Lung (tissue), 12 donors: Measurements from ENCODE around the gene LDB2. TPM values are rescaled to one million over a fixed set of nuclear protein-coding genes. Genes with fewer than 3 reads are reported as not detected.

ENCODE experiments used
- ATAC-seq: fragments of 200-7000 bp; cut with Tn5 transposase; one replicate; pipeline ENCODE4 v1.9.1; 2020; ENCODE audit warnings: moderate number of reproducible peaks; ENCODE audit not compliant: insufficient read depth, low FRiP score
- DNase-seq, 3 donors: peaks; one replicate each; pipeline ENCODE4 v3.0.0-alpha.2; 2013 to 2017
- H3K27ac ChIP-seq, 2 donors: one replicate each; pipeline ENCODE4 v1.5.1; 2013; ENCODE audit warnings: mild to moderate bottlenecking in 2 of 2, moderate library complexity in 2 of 2, control low read depth in 1 of 2, inconsistent platforms in 1 of 2, low read depth in 1 of 2, low read length in 1 of 2
- H3K27me3 ChIP-seq, 3 donors: one replicate each; pipeline ENCODE4 v1.5.1; 2013; ENCODE audit warnings: low read length in 2 of 3; ENCODE audit not compliant: control insufficient read depth in 3 of 3, insufficient read depth in 3 of 3
- H3K36me3 ChIP-seq, 4 donors: one replicate each; pipeline ENCODE4 v1.5.1; 2013; ENCODE audit warnings: low read length in 4 of 4, mild to moderate bottlenecking in 1 of 4, moderate library complexity in 1 of 4; ENCODE audit not compliant: control insufficient read depth in 4 of 4, insufficient read depth in 4 of 4
- H3K4me1 ChIP-seq, 5 donors: one replicate each; pipeline ENCODE4 v1.5.1; 2013; ENCODE audit warnings: low read length in 5 of 5, mild to moderate bottlenecking in 2 of 5, moderate library complexity in 1 of 5; ENCODE audit not compliant: control insufficient read depth in 5 of 5, insufficient read depth in 5 of 5
- H3K4me3 ChIP-seq: one replicate; pipeline ENCODE4 v1.5.1; 2013; ENCODE audit warnings: mild to moderate bottlenecking, control low read depth, moderate library complexity
- H3K9ac ChIP-seq, 2 donors: one replicate each; pipeline ENCODE4 v1.5.1; 2013; ENCODE audit warnings: low read length in 2 of 2, control low read depth in 1 of 2; ENCODE audit not compliant: insufficient read depth in 1 of 2
- H3K9me3 ChIP-seq, 4 donors: one replicate each; pipeline ENCODE4 v1.5.1; 2013; ENCODE audit warnings: low read length in 3 of 4, mild to moderate bottlenecking in 1 of 4, moderate library complexity in 1 of 4; ENCODE audit not compliant: control insufficient read depth in 4 of 4, insufficient read depth in 3 of 4
- CTCF ChIP-seq: IDR thresholded peaks from 2 replicates; pipeline ENCODE4 v1.5.1; 2012; ENCODE audit warnings: mild to moderate bottlenecking; ENCODE audit errors: control extremely low read depth, extremely low read depth
- WGBS, 2 donors: extraction: QIAGEN DNeasy Blood & Tissue Kit; methylation state at CpG; one replicate each; pipeline ENCODE4 v1.1.7; 2013; 5-methylcytosine and 5-hydroxymethylcytosine counted together
- polyA plus RNA-seq, 2 donors: library from polyadenylated mRNA; stranded (reverse); fragments of 200-250 nt; gene quantifications; one replicate each; pipeline ENCODE4 v1.2.1, GENCODE V29; 2013
- total RNA-seq, 2 donors: library from RNA; depleted of rRNA in 1 of 2; stranded (reverse); fragments of >200 nt in 1 of 2; gene quantifications; one replicate each; pipeline ENCODE4 v1.2.1, GENCODE V29; 2014 to 2021
- donor health status: control.
- donor health status: control.
- donor health status: Bipolar disorder and iron deficiency.
- donor health status: healthy.
- donor health status: DM: yes; HTN: yes; CAD: no.

LDB2 gene
- total and polyA plus RNA-seq, 4 donors, result 18.1 to 147 (median 46.1) TPM

- Histone ChIP-seq H3K9ac (no peak overlapping the region), H3K4me3 (no peak overlapping the region), H3K36me3 (peaks cover 0 to 5% (median 0%) of the 10 kb centered on the region in 4 donors), H3K27me3 (no peaks in the 10 kb centered on the region), H3K27ac (no peak overlapping the region), H3K9me3 (peaks cover 0 to 2% (median under 1%) of the 10 kb centered on the region in 4 donors), H3K4me1 (peaks cover 0 to 7% (median 4%) of the 10 kb centered on the region in 5 donors)
- ATAC-seq, result no peak
- no peak for TF ChIP-seq CTCF
- 30 to 51% methylated on average over 1 of the region's 1 CpG for WGBS, 2 donors
- no peak for DNase-seq
Observed at GRCh38 chr4:16622826-16623225, 275.6 kb downstream of the LDB2 start.

- Histone ChIP-seq H3K27me3 (no peaks in the 10 kb centered on the region), H3K27ac (no peak overlapping the region), H3K4me3 (no peak overlapping the region), H3K9ac (no peak overlapping the region), H3K4me1 (peaks cover 0 to 13% (median 0%) of the 10 kb centered on the region in 5 donors), H3K36me3 (peaks cover 0 to 5% (median 0%) of the 10 kb centered on the region in 4 donors), H3K9me3 (peaks cover 0 to 2% (median under 1%) of the 10 kb centered on the region in 4 donors)
- no peak for ATAC-seq
- no peak for TF ChIP-seq CTCF
- 71 to 76% methylated on average over 5 of the region's 5 CpGs for WGBS, 2 donors
- DNase-seq, result peak in 2 of 3 donors; percentile 62 to 71
Observed at GRCh38 chr4:16617435-16617834, 281.0 kb downstream of the LDB2 start.

- ATAC-seq (no peak), DNase-seq (peak in 2 of 3 donors; percentile 50 to 60)
- H3K9me3 ChIP-seq, result peaks cover 0 to 2% (median under 1%) of the 10 kb centered on the region in 4 donors
- no peak overlapping the region for H3K4me3 ChIP-seq
- H3K36me3 ChIP-seq, result peaks cover 0 to 5% (median 0%) of the 10 kb centered on the region in 4 donors
- no peak overlapping the region for H3K9ac ChIP-seq
- 47 to 48% methylated on average over 6 of the region's 6 CpGs for WGBS, 2 donors
- no peak overlapping the region for H3K27ac ChIP-seq
- no peak for TF ChIP-seq CTCF
- H3K27me3 ChIP-seq, result no peaks in the 10 kb centered on the region
- H3K4me1 ChIP-seq, result peaks cover 0 to 13% (median 0%) of the 10 kb centered on the region in 5 donors
Observed at GRCh38 chr4:16617011-16617410, 281.4 kb downstream of the LDB2 start.
